Measurements from ENCODE around the gene SLC27A4.

SLC27A4 gene

GRCh38 chr9:128369024-128369706 lies 28.8 kb downstream of the SLC27A4 start:
- DNase-seq = no peak

GRCh38 chr9:128370367-128370751 lies 30.0 kb downstream of the SLC27A4 start:
- no peak for DNase-seq

GRCh38 chr9:128370752-128371629 lies 30.7 kb downstream of the SLC27A4 start, which contains the start of gene URM1:
Gene URM1, plus strand, starts transcription at chr9:128371374. Its CDS starts 7 bp downstream, at chr9:128371381.
- DNase-seq = peak; percentile 92

DNA sequence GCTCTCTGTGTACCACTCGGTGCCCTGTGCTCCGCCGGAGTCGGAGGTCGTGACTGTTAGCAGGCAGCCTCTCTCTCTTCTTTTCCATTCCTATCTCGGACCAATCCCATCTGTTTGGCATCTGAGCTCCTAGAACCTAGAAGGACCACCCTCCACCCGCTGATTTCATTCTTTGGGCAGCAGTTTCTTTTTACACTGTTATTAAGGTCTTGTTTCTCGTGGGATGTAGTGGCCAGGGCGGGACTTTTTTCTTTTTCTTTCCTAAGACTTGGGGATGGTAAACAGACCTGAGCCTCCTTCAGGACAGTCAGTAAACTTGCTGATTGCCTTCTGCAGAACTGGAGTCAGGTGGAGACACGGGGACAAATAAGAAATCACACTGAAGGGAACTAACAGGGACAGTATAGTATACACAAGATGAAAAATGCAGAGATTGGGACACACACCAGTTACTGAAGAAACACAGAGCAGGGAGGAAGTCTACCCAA lies 31.3 kb downstream of the SLC27A4 start:
- DNase-seq = no peak

- DNase-seq = no peak
Observed at GRCh38 chr9:128372188-128372641, 31.9 kb downstream of the SLC27A4 start.

GRCh38 chr9:128372784-128373183 lies 32.5 kb downstream of the SLC27A4 start:
- no peak for DNase-seq

DNA sequence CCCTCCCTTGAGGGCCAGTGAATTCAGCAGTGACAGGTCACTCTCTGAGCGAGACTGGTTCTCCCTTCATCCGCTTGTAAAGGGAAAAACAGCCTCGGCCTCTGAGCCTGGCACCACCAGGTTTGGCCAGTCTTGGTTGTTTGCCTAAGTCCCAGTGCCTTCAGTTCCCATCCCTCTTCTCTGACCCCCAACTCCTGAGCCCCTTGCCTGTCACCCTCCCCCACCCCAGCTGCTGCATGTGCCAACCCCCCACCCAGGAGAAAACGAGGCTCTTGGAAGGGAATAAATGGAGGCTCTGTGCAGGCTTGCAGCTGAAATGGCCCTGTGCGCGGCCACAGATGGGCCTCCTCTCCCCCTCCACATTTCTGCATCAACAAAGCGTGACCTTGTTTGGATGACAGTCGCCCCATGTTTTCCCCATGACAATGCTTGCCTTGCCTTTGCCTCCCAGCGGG lies 33.9 kb downstream of the SLC27A4 start:
- DNase-seq = no peak

DNA sequence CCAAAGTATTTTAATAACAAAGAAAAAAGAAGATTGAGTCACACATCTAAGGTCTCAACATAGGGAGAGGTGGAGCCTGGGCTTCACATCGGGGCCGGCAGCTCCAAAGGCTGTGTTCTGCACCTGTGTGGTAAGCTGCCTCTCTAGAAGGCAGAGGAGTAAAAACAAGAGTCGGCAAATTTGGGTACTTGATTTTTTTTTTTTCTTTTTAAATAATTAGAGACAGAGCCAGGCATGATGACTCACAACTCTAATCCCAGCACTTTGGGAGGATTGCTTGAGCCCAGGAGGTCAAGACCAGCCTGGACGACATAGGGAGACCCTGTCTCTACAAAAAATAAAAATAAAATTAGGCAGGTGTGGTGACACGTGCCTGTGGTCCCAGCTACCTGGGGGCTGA lies 35.5 kb downstream of the SLC27A4 start:
- DNase-seq = no peak

GRCh38 chr9:128382261-128382660 lies 41.9 kb downstream of the SLC27A4 start:
- no peak for DNase-seq

GRCh38 chr9:128383007-128383753 lies 42.9 kb downstream of the SLC27A4 start:
- DNase-seq = no peak

GRCh38 chr9:128383791-128384190 lies 43.5 kb downstream of the SLC27A4 start:
- no peak for DNase-seq

DNA sequence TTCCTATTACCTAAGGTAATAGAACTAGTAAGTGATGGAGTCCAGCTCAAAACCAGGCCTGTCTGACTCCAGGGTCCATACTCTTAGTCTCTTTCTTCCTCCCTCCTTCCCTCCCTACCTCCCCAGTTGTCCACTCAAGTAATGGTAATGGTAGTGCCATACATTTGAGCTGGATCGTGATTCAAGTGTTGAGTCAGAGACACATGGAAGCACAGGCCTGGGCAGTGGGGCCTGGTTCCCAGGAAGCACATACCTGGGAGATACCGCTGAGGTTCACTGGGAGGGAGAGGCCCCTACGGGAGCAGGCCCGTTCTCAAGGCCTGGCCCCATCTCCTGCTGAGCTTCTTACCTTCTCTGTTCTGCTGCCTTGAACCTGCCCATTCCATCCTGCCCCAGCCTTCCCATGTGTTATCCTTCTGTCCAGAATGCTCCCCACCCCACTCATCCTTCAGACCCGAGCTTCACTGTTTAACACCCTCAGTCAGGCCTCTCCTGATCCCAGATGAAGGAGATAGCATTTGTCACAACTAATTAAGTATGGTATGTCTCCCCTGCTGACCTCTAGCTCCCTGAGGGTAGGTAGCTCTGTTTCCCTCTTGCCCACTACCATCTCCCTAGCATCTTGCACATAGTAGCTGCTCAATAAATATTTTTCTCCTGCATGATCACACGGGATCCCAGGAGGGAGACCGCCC lies 44.6 kb downstream of the SLC27A4 start:
- no peak for DNase-seq

GRCh38 chr9:128385496-128386460 lies 45.5 kb downstream of the SLC27A4 start:
- no peak for DNase-seq

GRCh38 chr9:128388150-128388549 lies 47.8 kb downstream of the SLC27A4 start:
- no peak for DNase-seq

DNA sequence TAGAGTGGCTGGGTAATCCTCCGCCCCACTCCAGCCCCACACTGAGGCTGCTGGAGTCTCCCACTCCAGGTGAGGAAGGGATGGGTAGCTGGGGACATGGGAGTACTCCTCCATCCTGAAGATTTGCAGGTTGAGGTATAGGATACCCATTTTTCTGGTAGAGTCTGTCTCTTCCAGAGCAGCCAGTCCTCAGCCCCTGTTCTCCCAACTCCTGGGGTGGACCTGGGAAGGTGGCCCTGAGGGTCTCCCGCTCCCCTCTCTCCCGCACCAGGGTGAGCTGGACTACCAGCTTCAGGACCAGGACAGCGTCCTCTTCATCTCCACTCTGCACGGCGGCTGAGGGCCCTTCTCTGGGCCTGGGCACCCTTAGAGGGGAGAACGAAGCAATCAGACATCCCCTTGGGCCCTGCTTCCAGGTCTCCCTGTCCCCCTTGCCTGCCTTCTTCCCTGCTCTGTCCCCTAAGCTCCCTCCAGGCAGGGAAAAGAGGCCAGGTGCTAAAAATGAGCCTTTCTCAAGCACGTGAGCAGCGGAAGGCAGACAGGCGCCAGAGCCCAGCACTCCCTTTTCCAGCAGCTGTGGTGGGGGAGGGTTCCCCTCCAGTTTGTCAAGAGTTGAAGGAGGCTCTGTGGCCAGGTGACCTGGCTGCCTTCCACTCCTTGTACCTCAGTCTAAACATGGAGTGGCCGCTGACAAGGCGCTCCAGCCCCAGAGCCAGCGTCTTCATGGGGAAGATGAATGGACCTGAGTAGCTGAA lies 49.2 kb downstream of the SLC27A4 start:
- no peak for DNase-seq

DNA sequence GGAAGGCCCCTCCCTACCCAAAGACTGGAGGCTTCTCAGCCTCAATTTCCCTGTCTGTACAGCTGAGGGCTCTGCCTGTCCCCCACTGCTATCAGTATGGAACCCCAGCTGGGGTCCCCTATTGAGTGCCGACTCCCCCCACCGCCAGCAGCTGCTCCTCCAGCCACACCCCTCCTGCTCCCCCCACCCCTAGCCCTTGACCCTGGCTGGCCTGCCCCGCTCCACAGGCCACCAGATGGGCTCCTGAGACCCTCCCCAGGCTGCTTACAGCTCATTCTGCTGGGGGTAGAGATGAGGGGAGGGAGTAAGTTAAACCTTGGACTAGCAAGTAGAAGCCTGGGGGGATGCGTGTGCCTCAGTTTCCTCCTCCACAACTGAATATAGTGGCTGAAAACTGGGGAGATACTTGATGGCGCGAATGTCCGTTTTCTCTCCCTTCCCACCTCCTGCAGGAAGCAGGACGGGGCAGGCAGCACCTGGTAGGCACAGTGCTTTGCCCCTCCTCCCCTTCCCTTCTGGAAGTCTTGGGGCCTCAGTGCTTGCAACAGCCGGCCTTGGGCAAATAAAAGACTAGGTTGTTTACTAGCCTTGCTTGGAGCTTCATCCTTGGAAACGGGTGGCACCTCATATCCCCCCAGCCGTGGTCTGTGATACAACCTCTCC lies 50.0 kb downstream of the SLC27A4 start:
- DNase-seq = no peak

GRCh38 chr9:128390813-128391711 lies 50.7 kb downstream of the SLC27A4 start:
- no peak for DNase-seq

GRCh38 chr9:128391956-128392301 lies 51.6 kb downstream of the SLC27A4 start:
- no peak for DNase-seq

All from kidney glomerular epithelial cell (primary cell).